Embryonic facial prominence (tissue), 1 donor: ENCODE data around the gene INO80.
A peak's percentile ranks its signal among the peaks of the same experiment; 100 is the strongest.
"Not testable (repeated sequence)": the region's sequence is repeated elsewhere in the genome, so short reads cannot be mapped to it uniquely, and the experiment has no call there.

Source experiments
- DNase-seq: peaks from one replicate; pipeline ENCODE4 v3.0.0-alpha.2; 2016; ENCODE audit errors: extremely low spot score

Gene INO80

DNA sequence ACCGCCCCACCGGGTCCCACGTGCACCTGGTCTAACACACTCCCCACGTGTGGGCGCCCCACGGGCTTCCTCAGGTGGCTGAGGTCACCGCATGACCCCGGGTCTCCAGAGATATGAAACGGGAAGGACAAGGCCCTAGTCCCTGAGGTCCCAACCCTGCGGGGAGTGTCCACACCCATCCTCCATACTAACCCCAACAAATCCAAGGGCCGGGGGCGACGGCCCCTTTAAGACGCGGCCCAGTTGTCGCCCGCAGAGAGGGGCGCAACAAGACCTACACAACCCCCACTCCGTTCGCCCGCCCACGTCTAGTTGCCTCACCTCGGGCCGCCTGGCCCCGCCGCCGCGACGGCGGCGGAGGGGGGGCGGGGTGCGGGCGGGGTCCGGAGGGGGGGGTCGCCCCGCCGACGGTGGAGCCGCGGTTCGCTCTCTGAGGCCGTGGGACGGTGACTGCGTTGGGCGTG is 396 bp downstream of the INO80 start:
- DNase-seq = peak; percentile 8

DNA sequence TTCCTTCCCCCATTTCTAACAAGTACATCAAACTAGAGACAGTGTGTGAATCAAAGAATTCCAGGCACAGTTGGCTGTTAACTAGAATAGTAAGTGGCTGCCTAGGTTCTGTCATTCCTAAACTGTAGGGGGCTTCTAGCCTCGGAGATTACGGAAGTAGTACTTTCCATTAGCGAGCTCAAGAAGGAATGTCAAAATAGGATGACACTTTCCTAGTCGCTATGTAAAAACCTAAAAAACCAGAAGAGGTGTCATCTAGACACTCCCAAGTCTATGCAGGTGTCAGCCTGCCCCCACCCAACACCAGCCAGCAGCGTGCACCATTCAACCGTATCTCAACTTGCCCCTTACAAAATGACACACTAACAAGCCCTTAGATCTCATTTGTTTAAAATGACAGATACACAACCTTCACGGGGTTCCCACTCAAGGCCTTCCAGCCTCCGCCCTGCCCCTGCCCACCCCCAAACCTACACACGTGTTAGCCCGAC is 874 bp downstream of the INO80 start:
- DNase-seq = no peak

DNA sequence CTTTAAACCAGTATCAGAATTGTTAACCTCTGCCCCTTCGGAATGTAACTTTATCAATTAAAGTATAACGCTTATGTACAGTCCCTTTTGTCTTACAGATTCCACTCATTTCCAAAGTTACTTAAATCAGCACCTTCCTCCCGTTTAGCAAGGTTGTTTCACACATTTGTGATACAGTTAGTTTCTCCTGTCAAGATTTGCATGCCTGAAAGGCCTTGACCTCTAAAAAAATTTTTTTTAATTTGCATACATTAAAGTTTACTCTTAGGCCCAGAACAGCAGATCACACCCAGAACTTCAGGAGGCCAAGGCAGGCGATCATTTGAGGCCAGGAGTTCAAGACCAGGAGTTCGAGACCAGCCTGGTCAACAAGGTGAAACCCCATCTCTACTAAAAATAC is 9.1 kb downstream of the INO80 start:
- DNase-seq = no peak

DNA sequence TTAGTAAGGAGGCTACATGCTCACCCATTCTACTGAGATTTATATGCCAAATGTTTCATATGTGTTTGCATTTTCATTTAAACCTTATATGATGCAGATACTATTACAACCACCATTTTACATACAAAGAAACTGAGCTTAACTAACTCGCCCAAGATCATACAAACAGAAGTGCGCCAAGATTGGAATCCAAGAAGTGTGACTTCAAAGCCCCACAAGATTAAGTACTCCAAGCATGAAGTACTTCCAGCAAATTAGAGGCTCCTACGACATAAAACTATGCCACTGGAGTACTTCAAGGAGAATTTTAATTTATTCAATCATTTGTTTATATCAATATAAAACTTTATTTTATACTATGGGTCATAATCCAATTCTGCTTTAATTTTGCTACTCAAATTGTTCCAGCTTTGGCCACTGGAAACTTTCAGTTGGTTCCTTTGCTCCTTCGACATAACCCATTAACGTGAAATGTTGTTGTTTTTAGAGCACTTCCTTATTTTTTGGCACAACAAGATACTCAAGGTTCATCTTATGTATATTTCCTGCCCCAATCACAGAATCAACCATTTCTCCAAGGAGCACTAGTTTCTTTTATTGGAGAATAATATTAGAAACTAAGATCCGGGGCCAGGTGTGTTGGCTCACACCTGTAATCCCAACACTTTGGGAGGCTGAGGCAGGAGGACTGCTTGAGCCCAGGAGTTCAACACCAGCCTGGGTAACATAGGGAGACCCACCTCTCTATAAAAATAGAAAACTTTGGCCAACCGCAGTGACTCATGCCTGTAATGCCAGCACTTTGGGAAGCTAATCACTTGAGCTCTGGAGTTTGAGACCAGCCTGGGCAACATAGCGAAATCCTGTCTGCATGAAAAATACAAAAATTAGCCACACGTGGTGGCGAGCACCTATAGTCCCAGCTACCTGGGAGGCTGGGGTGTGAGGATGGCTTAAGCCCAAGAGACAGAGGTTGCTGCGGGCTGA is 10.4 kb downstream of the INO80 start:
- no peak for DNase-seq

DNA sequence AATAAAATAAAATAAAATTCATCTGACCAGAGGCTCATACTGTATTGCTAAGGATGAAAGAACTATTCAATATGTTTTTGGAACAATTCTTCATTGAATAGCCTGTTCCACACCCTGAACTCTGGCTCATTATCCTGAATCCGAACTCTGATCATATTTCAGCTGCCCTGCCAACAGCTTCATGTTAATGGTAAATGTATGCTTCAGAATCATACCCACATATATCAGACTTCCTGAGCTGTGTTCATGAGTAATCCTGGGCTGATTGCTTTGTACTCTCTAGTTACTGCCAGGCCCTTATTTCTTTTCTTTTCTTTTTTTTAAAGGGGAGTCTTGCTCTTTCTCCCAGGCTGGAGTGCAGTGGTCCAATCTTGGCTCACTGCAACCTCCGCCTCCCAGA is 11.8 kb downstream of the INO80 start:
- no peak for DNase-seq

DNA sequence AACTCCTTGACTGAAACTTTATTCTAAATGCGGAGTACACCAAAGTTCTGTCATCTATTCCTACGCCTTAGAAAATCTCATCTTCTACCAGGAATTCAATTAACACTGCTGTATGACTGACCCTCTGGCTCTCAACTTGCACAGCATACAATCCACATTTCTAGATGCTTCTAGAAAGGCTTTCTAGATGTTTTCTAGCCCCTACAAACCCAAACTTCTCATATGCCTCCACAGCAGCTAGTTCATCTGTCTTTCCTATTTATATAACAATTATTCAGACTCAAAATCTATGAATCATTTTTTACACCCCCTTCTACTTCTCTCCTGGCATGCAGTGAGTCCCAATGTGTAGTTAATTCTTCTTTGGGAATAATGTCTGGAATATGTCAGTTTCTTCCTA is 13.2 kb downstream of the INO80 start:
- DNase-seq = no peak

DNA sequence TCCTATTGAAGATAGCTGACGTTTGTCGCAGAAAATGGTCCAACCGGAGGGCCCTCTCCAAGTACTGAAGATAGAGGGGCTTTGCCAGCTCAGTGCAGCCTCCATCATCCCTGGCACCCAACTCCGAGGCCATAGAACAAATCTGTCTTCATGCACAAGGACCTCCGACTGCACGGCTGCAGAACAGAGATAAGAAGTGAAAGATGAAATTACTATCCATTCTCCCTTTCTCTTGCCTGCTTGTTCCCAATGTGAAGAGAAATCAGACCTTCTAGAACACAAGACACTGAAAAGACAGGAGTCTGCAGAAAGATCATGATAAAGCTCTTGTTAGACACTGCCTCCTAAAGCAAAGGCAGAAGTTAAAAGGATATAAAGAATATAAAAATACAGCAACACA is 19.9 kb downstream of the INO80 start:
- no peak for DNase-seq

DNA sequence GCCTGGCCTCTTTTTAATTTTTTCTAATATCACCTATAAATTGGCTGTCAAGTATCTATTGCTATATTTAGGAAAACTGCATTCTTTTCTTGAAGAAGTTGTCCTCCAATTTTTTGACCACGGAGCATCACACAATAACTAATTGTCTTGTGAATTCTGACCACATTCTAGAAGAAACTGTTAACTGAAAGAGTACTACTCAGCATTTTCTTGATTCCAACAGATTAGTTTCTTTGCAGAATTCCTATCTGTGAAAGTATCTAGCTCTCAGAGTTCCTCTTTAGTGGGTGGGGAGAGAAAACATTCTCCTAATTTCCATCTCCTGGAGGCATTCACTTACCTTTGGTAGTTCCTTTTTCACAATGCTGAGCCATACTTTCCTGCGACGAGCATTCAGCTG is 31.1 kb downstream of the INO80 start:
- DNase-seq = no peak

DNA sequence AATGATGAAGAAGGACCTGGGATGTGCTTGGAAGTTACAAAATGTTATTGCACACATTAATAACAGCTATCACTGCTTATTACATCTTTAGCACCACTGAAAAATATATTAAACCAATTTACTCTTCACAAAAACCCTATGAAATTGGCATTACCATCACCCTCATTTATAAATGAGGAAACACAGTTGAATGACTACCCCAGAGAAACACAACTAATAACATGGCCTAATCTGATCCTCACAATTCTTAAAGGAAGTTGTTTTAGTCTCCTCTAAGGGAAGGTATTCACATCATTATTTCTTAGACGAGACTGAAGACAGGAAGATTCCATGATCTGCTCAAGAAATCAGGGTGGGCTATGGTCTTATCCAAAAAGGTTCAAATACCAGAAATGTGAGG is 35.9 kb downstream of the INO80 start:
- no peak for DNase-seq

DNA sequence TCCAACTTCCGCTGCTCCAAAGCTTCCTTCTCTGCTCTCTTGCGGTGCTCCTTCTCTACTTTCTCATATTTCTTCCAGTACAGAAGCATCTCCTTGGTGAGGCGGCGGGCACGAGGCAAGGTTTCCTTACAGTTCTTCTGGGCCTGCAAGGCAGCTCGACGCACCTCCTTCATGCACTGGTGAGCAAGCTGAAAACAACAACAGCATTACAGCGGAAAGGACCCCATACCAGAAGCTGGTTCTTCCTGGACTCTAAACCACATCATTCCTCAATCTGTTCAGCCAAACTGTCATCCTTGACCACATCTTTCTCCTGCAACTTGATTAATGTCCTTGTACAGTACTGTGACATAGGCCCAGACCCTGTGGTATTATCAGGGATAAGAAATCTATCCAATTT is 36.4 kb downstream of the INO80 start:
- no peak for DNase-seq

DNA sequence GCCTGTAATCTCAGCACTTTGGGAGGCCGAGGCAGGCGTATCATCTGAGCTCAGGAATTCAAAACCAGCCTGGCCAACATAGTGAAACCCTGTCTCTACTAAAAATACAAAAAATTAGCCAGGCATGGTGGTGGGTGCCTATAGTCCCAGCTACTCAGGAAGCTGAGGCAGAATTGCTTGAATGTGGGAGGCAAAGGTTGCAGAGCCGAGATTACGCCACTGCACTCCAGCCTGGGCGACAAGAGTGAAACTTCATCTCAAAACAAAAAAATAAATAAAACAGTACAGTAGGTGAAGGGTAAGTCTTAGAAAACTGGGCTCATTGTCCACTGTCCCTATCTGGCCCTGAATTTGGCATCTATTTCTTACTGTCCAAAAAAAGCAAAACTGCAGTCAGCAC is 37.2 kb downstream of the INO80 start:
- not testable (repeated sequence) for DNase-seq

DNA sequence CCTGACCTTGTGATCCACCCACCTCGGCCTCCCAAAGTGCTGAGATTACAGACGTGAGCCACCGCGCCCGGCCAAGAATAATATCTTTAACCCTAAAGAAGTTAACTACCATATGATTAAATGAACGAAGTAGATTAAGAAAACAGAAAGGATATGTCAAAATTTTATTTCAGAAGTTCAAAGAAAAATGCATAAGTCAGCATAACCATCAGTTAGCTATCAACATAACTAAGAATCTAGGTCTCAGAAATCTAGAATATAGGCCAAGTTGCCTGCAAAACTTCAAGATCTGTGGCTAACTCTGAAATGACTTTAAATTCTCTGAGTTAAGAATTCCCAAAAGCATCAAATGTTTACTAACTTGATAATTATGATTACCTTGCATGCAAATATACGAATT is 38.0 kb downstream of the INO80 start:
- no peak for DNase-seq

DNA sequence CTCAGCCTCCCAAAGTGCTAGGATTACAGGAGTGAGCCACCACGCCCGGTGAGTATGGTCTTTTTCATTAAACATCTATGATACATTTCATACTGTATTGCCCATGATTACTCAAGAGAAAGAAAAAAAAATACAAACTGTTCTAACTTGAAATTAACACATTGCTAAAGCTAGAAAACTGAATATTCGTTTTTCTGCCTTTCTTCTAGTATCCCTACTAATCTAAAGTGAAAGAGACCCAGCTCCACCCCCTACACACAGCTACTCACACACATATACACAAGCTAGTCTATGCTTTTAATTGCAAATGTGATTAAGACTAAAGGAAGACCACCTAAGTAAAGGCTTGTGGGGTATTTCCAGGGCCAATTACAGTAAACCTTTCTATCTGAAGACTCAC is 43.1 kb downstream of the INO80 start:
- no peak for DNase-seq

DNA sequence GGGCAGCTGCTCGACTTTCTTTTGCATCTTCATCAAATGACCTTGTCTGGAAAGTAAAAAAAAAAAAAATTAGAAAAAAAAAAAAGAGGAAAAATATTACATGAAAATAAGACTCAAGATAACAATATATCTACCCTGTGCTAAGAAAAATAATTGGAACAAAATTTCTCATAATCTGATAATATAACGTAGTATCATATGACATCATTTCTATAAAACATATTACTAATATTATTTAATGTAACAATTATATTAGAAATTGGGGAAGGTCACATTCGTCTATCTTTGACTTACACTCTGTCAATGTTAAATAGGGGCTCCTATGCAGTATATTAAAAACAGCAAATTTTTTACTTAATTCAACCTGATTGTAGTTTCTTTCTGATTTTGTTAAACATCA is 44.1 kb downstream of the INO80 start:
- no peak for DNase-seq

DNA sequence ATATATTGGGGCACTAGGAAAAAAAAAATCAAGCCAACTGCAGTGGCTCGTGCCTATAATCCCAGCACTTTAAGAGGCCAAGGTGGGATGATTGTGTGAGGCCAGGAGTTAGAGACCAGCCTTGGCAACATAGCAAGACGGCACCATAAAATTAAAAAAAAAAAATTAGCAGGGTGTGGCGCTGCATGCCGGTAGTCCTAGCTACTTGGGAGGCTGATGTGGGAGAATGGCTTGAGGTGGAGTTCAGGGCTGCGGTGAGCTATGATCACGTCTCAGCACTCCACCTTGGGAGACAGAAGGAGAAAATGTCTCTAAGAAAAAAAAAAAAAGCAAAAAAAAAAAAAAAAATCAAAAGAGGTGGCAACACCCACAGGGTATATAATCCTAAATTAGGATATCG is 49.6 kb downstream of the INO80 start:
- DNase-seq = no peak

DNA sequence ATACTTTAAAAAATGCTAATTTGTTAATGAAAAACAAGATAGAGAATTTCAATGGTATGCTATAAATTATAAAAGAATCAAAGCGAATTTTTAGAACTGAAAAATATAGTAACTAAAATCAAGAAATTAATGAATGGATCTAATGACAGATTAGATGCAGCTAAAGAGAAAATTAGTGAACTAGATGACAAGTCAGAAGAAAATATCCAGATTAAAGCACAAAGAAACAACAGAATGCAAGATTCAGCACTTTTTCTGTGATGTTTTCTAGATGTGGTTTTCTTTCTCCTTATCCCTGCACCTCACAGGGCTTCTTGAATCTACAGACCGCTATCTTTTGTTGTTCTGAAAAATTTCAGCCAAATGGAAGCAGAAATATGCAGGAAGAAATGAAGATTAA is 54.4 kb downstream of the INO80 start:
- DNase-seq = no peak

DNA sequence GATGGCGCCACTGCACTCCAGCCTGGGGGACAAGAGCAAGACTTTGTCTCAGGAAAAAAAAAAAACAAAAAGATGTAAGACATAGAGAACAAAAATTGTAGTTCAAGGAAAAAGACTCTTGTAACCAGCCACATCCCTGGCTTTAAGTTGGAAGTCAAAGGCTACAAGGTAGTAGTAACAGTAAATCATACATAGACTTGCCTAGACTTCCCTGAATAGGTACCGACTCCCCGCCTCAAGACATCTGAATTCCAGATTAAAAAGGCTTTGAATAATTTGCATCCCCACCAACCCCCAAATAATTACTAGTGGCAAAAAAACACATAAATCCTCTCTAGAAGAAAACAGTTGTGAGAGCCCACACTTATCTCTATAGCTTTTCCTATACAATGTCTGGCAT is 55.6 kb downstream of the INO80 start:
- DNase-seq = no peak

DNA sequence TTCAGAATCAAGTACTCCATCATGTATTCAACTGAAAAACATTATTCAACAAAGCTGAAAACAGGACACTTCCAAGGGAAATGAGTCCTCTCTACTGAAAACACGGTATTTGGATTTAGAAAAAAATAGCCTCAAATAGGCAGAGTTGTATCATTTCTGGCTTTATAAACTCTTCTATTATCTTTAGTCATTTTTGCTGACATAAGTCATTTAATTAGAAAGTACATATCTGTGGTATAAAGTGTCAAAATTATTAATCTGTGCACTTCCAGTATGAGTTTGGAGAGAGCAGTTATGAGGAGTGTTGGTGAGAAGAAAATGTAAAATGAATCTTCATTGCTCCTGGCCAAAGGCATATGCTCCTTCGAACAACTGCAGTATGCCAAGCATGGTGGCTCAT is 59.3 kb downstream of the INO80 start:
- no peak for DNase-seq

DNA sequence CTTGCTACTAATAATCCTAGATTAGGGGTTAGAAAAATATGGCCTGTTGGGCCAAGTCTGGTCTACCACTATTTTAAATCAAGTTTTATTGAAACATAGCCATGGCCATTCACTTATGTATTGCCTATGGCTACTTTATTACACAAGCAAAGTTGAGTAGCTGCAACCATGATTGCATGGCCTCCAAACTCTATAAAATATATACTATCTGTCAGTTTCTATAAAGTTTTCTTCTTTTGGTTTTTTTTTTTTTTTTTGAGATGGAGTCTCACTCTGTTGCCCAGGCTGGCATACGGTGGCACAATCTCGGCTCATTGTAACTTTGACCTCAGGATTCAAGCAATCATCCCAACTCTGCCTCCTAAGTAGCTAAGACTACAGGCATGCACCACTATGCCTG is 60.4 kb downstream of the INO80 start:
- DNase-seq = no peak

DNA sequence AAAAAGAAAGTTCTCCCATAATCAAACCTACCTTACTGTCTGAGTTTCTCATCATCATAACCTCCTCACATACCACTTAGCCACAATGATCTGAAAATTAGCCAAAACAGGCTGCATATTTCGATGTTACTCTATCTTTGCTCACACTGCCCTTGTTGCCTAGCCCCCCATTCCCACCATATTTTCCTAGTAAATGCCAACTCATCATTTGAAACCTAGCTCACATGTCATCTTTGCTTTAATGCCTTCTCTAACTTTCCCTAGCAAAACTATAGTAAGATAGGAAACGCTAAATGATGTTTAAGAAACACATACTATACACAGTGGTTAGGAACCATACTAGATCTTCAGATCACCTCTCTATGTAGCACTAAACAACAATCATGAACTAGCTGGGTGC is 64.9 kb downstream of the INO80 start:
- no peak for DNase-seq

DNA sequence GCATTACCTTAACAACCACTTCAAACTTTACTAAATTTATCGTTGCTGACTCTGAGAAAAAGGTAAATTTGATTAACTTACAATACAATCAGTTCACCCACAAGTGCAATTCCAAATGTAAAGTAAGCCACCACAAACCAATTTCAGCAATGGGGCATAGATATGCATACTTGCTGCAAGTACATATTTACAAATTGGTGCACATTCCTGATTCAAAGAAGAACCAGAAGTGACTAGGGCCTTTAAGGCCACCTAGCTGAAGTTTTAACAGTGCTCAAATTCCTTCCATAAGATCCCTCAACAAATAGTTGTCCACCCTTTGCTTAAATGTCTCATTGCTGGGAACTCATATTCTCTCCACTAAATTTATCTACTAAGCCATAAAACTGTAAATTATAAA is 67.2 kb downstream of the INO80 start:
- no peak for DNase-seq

DNA sequence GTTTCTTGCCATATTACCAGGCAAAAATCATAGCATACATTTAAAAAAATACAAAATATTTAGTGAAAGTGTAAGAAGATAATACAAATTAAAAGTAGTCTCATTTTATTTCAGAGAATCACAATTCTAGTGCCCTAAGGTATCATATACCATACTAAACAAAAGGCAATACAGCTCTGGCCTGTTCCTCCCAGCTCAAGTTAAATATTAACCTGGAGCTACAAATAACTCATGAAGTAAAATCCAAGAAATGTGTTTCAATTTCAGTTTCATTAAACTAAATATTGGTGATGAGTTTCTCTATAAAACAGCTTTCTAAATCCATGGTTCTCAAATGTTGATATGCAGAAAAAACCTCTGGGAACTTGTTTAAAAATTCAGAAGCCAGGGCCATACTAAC is 67.7 kb downstream of the INO80 start:
- no peak for DNase-seq

DNA sequence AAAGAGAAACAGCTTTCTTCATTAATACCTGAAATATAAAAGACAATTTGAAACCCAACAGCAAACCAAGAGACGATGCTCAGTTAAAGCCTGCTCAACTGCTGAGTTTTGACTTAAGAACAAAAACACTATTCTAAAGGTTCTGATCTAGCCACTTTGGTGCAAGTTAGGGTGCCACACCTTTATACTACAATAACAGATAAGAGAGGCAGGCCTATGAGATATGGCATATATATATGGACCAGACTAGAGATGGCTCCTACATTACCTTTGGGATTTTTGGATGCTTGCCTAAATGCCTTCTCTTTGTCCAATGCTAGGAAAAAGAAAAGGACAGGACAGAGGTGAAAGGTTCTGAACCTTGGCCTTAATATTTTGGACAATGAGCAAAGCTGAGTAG is 68.6 kb downstream of the INO80 start:
- no peak for DNase-seq
